HG03521 (cell line): ENCODE measurements around the gene SPATA31D3.
"Not testable (repeated sequence)": the region's sequence is repeated elsewhere in the genome, so short reads cannot be mapped to it uniquely, and the experiment has no call there.

Experiments
- ATAC-seq: cut with Tn5 transposase; IDR thresholded peaks from one replicate; pipeline ENCODE4 v1.9.1; 2021; ENCODE audit warnings: mild to moderate bottlenecking, moderate library complexity; ENCODE audit not compliant: unreplicated experiment

The SPATA31D3 gene

DNA sequence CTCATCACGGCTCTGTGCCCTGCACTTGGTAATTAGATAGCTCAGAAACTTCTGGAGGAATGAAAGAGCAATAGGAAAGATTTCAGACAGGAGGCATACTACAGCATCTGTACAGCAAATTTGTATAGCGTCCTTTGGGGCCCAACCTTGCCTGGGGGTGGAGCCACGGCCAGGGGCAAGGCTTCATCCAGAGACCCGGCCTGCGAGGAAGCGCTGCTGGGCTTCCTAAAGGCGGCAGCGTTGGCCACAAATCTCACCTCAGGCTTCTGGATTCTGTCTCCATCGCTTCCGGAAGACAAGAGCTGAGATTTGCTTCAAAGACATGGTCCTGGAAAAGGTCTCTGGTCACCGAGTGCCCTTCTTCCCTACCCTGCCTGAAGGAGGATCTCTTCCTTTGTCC, 33.1 kb downstream of the SPATA31D3 start:
- ATAC-seq = no peak

DNA sequence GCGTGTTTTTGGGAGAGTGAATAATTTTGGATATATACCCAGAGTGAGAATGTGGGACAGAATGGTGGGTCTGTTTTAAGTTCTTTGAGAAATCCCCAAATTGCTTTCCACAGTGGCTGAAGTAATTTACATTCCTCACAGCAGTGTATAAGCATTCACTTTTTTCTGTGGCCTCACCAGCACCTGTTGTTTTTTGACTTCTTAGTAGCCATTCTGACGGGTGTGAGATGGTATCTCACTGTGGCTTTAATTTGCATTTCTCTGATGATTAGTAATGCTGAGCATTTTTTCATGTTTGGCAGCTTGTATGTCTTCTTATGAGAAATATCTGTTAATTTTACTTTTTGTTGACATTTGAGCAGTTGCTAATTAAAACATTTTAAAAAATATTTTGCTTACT, 35.9 kb downstream of the SPATA31D3 start:
- no peak for ATAC-seq

DNA sequence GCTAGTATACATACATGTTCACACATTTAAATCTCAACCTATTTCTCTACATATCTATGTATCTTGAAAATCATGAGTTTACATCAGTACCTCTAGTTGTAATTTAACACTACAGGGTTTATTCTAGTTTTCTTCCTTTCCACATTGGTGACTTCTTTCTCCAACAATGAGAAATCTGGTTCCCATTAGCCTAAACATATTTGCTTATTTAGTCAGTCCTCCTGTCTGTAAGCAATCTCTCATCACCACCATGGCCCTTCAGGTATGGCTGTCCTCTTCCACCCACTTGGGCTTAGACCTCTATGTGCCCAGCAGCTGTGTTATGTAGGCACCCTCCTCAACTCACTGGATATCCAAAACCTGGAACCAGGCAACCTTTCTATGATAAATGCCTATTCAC, 37.3 kb downstream of the SPATA31D3 start:
- no peak for ATAC-seq

DNA sequence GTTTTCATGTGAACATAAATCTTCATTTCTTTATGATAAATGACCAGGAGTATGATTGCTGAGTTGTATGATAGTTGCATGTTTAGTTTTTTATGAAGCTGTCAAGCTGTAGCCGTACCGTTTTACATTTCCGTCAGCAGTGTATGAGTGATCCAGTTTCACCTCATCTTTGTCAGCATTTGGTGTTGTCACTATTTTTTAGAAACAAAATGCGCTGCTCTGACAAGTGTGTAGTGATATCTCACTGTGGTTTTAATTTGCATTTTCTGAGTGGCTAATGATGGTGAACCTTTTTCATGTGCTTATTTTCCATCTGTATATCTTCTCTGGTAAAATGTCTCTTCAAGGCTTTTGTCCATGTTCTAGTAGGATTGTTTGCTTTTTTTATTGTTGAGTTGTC, 38.6 kb downstream of the SPATA31D3 start:
- no peak for ATAC-seq

DNA sequence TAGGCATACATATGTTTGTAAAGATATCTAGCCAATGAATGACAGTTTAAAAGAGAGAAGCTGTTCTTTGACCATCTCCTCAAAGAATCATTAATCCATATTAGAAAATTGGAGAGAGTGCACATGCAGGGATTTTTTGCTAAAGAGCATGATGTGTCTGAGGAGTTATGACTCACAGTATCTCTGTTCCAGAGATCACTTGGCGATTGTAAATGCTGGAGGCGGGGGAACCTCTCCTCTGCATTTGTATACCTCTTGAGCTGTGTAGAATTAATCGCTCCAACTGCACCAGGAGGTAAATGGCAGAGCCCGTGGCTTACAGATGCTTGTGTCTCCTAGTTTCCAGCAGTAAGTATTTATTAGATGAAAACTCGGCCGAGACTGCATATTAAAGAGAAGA, 41.6 kb downstream of the SPATA31D3 start:
- no peak for ATAC-seq

DNA sequence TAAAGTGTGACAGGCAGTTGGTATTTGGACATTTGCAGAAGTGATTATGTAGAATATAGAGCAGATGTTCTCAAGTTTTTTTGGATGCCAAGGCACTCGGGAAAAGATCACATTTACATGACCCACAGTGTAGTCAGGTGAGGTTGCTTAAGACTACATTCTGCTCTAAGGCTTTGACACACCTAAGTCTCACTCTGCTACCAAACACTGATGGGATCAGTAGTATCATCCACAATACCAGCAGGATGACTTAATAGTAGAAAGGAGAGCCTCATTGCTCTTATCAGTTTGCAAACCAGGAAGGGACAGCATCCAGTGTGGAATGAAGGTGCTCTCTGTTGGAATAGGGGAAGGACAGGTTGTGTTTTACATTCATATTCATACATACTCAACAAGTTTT, 42.8 kb downstream of the SPATA31D3 start:
- no peak for ATAC-seq

DNA sequence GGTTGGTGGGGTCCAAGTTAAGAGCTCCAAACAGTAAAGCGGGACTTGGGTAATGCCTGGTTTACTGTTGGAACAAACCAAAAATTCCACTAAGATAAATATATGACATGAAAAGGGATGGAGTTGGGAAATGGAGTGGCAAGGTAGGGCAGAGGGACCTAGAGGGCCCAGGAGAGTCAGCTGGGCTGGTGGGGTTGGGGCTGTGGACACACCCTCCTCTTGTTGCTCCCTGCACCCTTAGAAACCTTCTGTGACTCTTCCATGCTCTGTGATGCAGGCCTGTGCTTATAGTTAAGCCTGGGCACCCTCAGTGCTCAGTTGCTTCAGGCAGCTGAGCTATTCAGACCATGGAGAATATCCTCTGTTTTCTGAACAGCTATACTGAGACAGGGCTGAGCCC, 45.2 kb downstream of the SPATA31D3 start, which contains the start of gene SPATA31D1:
Gene SPATA31D1 (plus strand): TSS at position 301 of the 400 bp plus-strand sequence. CDS start 47 bp downstream, at position 348.
- ATAC-seq = not testable (repeated sequence)

DNA sequence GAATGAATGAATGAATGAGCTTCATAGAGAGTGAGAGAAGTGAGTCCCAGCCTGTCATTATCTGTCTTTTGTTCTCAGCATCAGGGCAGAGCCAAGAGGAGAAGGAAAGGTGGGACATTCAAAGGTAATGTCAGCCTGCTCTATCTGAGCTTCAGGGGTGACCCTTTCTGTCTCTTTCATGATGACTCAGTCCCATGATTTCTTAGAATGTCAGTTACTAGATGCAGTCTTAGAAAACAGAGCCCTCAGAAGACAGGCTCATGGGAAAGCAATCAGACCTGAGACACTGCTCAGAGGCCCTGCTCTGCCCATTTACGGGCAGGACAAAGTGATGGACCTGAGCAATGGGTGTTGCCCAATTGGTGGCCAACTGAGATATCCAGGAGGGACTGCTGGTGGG, 46.4 kb downstream of the SPATA31D3 start:
- no peak for ATAC-seq

DNA sequence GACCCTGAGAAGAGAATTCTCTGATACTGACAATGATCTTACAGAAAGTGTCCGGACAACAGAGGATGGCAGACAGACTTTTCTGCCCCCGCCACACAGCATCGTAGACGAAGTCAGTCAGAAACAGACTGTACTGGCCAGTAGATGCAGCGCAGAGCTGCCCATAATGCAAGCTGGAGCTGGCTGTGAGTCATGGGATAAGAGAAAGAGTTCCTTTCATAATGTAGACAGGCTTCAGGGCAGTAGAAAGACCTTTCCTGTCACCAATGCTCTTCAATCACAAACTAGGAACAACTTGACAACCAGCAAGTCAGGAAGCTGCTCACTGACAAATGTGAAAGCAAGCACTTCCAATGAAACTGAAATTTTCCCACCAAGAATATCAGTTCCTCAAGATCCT, 50.4 kb downstream of the SPATA31D3 start:
- no peak for ATAC-seq
